K562 (cell line): ENCODE measurements around the gene SPRYD3. TPM values are rescaled to one million over a fixed set of nuclear protein-coding genes. Genes with fewer than 3 reads are reported as not detected.

Source experiments
- COPS2 ChIP-seq: fragments of 450-650 bp; conservative IDR thresholded peaks from 2 replicates; pipeline ENCODE4 v1.6.1; 2016; ENCODE audit warnings: mild to moderate bottlenecking, moderate library complexity
- ID3 ChIP-seq, 2 experiments: fragments of 250-450 bp in 1 of 2; fragments of 450-650 bp in 1 of 2; sonication (Bioruptor Pico) in 1 of 2; IDR thresholded peaks; 2 replicates each; pipeline versions ENCODE4 v1.6.1 to v1.8.0; 2016 to 2021; ENCODE audit warnings: mild to moderate bottlenecking in 2 of 2, moderate library complexity in 2 of 2, missing compliant biosample characterization in 1 of 2, missing genetic modification characterization in 1 of 2
- PPARD ChIP-seq: fragments of 250-450 bp; sonication (Bioruptor Pico); IDR thresholded peaks from 2 replicates; pipeline ENCODE4 v1.8.0; 2022; ENCODE audit warnings: inconsistent platforms, mild to moderate bottlenecking, moderate library complexity
- RNF219 ChIP-seq: fragments of 250-450 bp; sonication (Bioruptor Pico); IDR thresholded peaks from 2 replicates; pipeline ENCODE4 v1.5.0; 2022; ENCODE audit warnings: mild to moderate bottlenecking
- ZBTB11 ChIP-seq, 3 experiments: fragments of 200-800 bp in 1 of 3; fragments of 250-450 bp in 1 of 3; fragments of 450-650 bp in 1 of 3; sonication (Bioruptor Pico) in 1 of 3; sonication (Bioruptor generic) in 1 of 3; formaldehyde crosslinking in 1 of 3; IDR thresholded peaks; 2 replicates each; pipeline versions ENCODE4 v1.6.1 to v1.8.0; 2016 to 2022; ENCODE audit warnings: mild to moderate bottlenecking in 2 of 3, missing genetic modification characterization in 2 of 3, missing compliant biosample characterization in 1 of 3, moderate library complexity in 1 of 3
- ZFPM2 ChIP-seq: fragments of 250-450 bp; sonication (Bioruptor Pico); IDR thresholded peaks from 2 replicates; pipeline ENCODE4 v1.5.1; 2022; ENCODE audit warnings: mild to moderate bottlenecking
- ZNF384 ChIP-seq: IDR thresholded peaks from 2 replicates; pipeline ENCODE4 v1.6.1; 2012; ENCODE audit warnings: low read depth, low read length, improper control_type of control experiment
- polyA plus RNA-seq, 8 experiments: library from polyadenylated mRNA; depleted of rRNA in 4 of 8; stranded (reverse) in 5 of 8; unstranded in 3 of 8; fragments of >200 nt; fragmentation: Nextera tagmentation in 2 of 8; fragmentation: Illumina TruSeq in 1 of 8; extraction: Ambion mirVana in 2 of 8; extraction: Trizol in 1 of 8; gene quantifications; 2 replicates each; pipeline versions ENCODE4 v1.2.1 to v1.2.3, GENCODE V29; 2011 to 2014; ENCODE audit warnings: inconsistent platforms in 1 of 8, missing spikeins in 1 of 8
- total RNA-seq, 7 experiments: library from RNA; depleted of rRNA in 6 of 7; stranded (reverse); fragments of >200 nt in 6 of 7; fragmentation: Illumina TruSeq in 2 of 7; extraction: Trizol in 2 of 7; gene quantifications; 2 replicates each; pipeline versions ENCODE4 v1.2.1 to v1.2.3, GENCODE V29; 2011 to 2021; ENCODE audit warnings: low replicate concordance in 1 of 7
- TF ChIP-seq, protein P1 (sequence below): fragments of 250-450 bp; sonication (Bioruptor Pico); IDR thresholded peaks from 2 replicates; pipeline ENCODE4 v1.5.0; 2021; ENCODE audit warnings: mild to moderate bottlenecking, borderline replicate concordance
- TF ChIP-seq, protein P2 (sequence below): fragments of 450-650 bp; IDR thresholded peaks from one replicate; pipeline ENCODE4 v1.6.1; 2018; ENCODE audit warnings: mild to moderate bottlenecking, moderate library complexity; ENCODE audit not compliant: partially characterized antibody
- TF ChIP-seq, protein P3 (sequence below): fragments of 200-400 bp; formaldehyde crosslinking; IDR thresholded peaks from 2 replicates; pipeline ENCODE4 v1.6.1; 2017; ENCODE audit warnings: mild to moderate bottlenecking, low read depth, low read length, moderate library complexity

Gene SPRYD3
- total and polyA plus RNA-seq, 9 of the 15 experiments (the other 6 are each of a cell fraction or from before 2014, with no cell fraction given): 1.5 to 13.6 (median 7.6) TPM

- TF ChIP-seq, protein P1, sequence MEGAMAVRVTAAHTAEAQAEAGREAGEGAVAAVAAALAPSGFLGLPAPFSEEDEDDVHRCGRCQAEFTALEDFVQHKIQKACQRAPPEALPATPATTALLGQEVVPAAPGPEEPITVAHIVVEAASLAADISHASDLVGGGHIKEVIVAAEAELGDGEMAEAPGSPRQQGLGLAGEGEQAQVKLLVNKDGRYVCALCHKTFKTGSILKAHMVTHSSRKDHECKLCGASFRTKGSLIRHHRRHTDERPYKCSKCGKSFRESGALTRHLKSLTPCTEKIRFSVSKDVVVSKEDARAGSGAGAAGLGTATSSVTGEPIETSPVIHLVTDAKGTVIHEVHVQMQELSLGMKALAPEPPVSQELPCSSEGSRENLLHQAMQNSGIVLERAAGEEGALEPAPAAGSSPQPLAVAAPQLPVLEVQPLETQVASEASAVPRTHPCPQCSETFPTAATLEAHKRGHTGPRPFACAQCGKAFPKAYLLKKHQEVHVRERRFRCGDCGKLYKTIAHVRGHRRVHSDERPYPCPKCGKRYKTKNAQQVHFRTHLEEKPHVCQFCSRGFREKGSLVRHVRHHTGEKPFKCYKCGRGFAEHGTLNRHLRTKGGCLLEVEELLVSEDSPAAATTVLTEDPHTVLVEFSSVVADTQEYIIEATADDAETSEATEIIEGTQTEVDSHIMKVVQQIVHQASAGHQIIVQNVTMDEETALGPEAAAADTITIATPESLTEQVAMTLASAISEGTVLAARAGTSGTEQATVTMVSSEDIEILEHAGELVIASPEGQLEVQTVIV (CRISPR knock-in tag): no peak
- TF ChIP-seq, protein P2, sequence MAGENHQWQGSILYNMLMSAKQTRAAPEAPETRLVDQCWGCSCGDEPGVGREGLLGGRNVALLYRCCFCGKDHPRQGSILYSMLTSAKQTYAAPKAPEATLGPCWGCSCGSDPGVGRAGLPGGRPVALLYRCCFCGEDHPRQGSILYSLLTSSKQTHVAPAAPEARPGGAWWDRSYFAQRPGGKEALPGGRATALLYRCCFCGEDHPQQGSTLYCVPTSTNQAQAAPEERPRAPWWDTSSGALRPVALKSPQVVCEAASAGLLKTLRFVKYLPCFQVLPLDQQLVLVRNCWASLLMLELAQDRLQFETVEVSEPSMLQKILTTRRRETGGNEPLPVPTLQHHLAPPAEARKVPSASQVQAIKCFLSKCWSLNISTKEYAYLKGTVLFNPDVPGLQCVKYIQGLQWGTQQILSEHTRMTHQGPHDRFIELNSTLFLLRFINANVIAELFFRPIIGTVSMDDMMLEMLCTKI: no peak
- TF ChIP-seq PPARD (CRISPR knock-in tag) (no peak), RNF219 (CRISPR knock-in tag) (no peak), ZNF384 (no peak), ZBTB11 (CRISPR knock-in tag; IDR thresholded peaks at IDR 0.05) (no peak), COPS2 (no peak), ZFPM2 (CRISPR knock-in tag) (no peak), ID3 (CRISPR knock-in tag; IDR thresholded peaks at IDR 0.05) (no peak), ID3 (tag; IDR thresholded peaks at IDR 0.05) (no peak)
- TF ChIP-seq, protein P3, sequence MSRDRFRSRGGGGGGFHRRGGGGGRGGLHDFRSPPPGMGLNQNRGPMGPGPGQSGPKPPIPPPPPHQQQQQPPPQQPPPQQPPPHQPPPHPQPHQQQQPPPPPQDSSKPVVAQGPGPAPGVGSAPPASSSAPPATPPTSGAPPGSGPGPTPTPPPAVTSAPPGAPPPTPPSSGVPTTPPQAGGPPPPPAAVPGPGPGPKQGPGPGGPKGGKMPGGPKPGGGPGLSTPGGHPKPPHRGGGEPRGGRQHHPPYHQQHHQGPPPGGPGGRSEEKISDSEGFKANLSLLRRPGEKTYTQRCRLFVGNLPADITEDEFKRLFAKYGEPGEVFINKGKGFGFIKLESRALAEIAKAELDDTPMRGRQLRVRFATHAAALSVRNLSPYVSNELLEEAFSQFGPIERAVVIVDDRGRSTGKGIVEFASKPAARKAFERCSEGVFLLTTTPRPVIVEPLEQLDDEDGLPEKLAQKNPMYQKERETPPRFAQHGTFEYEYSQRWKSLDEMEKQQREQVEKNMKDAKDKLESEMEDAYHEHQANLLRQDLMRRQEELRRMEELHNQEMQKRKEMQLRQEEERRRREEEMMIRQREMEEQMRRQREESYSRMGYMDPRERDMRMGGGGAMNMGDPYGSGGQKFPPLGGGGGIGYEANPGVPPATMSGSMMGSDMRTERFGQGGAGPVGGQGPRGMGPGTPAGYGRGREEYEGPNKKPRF: no peak
These were observed 25.7 kb downstream of the SPRYD3 start (continued) for GRCh38 chr12:53053218-53054111.
